Keratinocyte (primary cell): ENCODE measurements around the gene CABLES2. TPM values are rescaled to one million over a fixed set of nuclear protein-coding genes. Genes with fewer than 3 reads are reported as not detected.

Experiments used
- DNase-seq: peaks from one replicate; pipeline ENCODE4 v3.0.0-alpha.2; 2011; ENCODE audit warnings: low read depth, missing footprints, low spot score
- FAIRE-seq: peaks from 2 replicates; lab custom pipeline; 2011; peaks lifted over from hg19 to GRCh38; lab: Jason Lieb, UNC
- H2AFZ ChIP-seq: 2 replicates; pipeline ENCODE4 v1.6.0; 2012; ENCODE audit warnings: low read length, control low read depth, inconsistent platforms; ENCODE audit not compliant: control insufficient read depth
- H3K27ac ChIP-seq: 2 replicates; pipeline ENCODE4 v1.5.1; 2011; ENCODE audit warnings: low read length; ENCODE audit not compliant: control insufficient read depth, insufficient read depth
- H3K27me3 ChIP-seq: 3 replicates; pipeline ENCODE4 v1.6.0; 2011; ENCODE audit warnings: low read length; ENCODE audit not compliant: control insufficient read depth, insufficient read depth; ENCODE audit errors: extremely low read depth
- H3K36me3 ChIP-seq, 2 experiments: 2 replicates in 1 of 2; 3 replicates in 1 of 2; pipeline ENCODE4 v1.5.1; 2011; ENCODE audit warnings: low read length in 2 of 2, mild to moderate bottlenecking in 1 of 2; ENCODE audit not compliant: control insufficient read depth in 2 of 2, insufficient read depth in 2 of 2; ENCODE audit errors: extremely low read depth in 1 of 2
- H3K4me1 ChIP-seq: 3 replicates; pipeline ENCODE4 v1.5.1; 2011; ENCODE audit warnings: low read length; ENCODE audit not compliant: control insufficient read depth, insufficient read depth; ENCODE audit errors: extremely low read depth
- H3K4me2 ChIP-seq: 3 replicates; pipeline ENCODE4 v1.6.0; 2011; ENCODE audit warnings: low read depth, low read length; ENCODE audit not compliant: control insufficient read depth, insufficient read depth; ENCODE audit errors: extremely low read depth
- H3K4me3 ChIP-seq, 3 experiments: fragments of 200-600 bp in 1 of 3; sonication (generic) in 1 of 3; 2 replicates in 2 of 3; 3 replicates in 1 of 3; pipeline ENCODE4 v1.5.1; 2011 to 2016; ENCODE audit warnings: low read length in 3 of 3, mild to moderate bottlenecking in 3 of 3, control low read depth in 2 of 3, inconsistent platforms in 1 of 3, low read depth in 1 of 3, mixed read lengths in 1 of 3, mixed run types in 1 of 3, moderate library complexity in 1 of 3; ENCODE audit not compliant: control insufficient read depth in 2 of 3, insufficient read depth in 2 of 3; ENCODE audit errors: extremely low read depth in 1 of 3
- H3K79me2 ChIP-seq: 2 replicates; pipeline ENCODE4 v1.6.0; 2012; ENCODE audit warnings: low read length; ENCODE audit not compliant: control insufficient read depth, insufficient read depth
- H3K9ac ChIP-seq: 3 replicates; pipeline ENCODE4 v1.6.0; 2011; ENCODE audit warnings: low read length; ENCODE audit not compliant: control insufficient read depth, insufficient read depth; ENCODE audit errors: extremely low read depth
- H3K9me1 ChIP-seq: 3 replicates; pipeline ENCODE4 v1.6.0; 2011; ENCODE audit warnings: low read length; ENCODE audit not compliant: control insufficient read depth, insufficient read depth; ENCODE audit errors: extremely low read depth
- H3K9me3 ChIP-seq: 2 replicates; pipeline ENCODE4 v1.5.1; 2012; ENCODE audit warnings: low read depth, low read length; ENCODE audit not compliant: control insufficient read depth
- H4K20me1 ChIP-seq: 3 replicates; pipeline ENCODE4 v1.6.0; 2011; ENCODE audit warnings: low read length; ENCODE audit not compliant: control insufficient read depth, insufficient read depth; ENCODE audit errors: extremely low read depth
- EZH2 ChIP-seq: IDR thresholded peaks from one replicate; pipeline ENCODE4 v1.6.1; 2012; ENCODE audit warnings: inconsistent platforms, mild to moderate bottlenecking, low read length, moderate library complexity
- dilution Hi-C: fragments of 300-500 bp; cut with MboI; formaldehyde crosslinking; loops from one replicate; pipeline ENCODE4 v1.7.0; 2020; ENCODE audit warnings: low sequenced_read_pairs; ENCODE audit not compliant: extremely low pct_ligation_motif_present
- polyA plus RNA-seq, 5 experiments: library from polyadenylated mRNA; depleted of rRNA in 3 of 5; stranded (reverse) in 3 of 5; stranded (forward) in 1 of 5; unstranded in 1 of 5; fragments of >200 nt; gene quantifications; 1 replicate in 1 of 5; 2 replicates in 3 of 5; 3 replicates in 1 of 5; pipeline versions ENCODE4 v1.2.1 to v1.2.3, GENCODE V29; 2011 to 2012; ENCODE audit warnings: missing spikeins in 2 of 5, low read depth in 1 of 5, low replicate concordance in 1 of 5
- TF ChIP-seq, protein P1 (sequence below), 3 experiments: IDR thresholded peaks in 1 of 3; conservative IDR thresholded peaks in 1 of 3; optimal IDR thresholded peaks in 1 of 3; 2 replicates in 2 of 3; 3 replicates in 1 of 3; pipeline versions ENCODE3 to v1.5.1; 2011; ENCODE audit warnings: low read length in 3 of 3, mild to moderate bottlenecking in 3 of 3, moderate library complexity in 2 of 3, control low read depth in 1 of 3, inconsistent platforms in 1 of 3; ENCODE audit not compliant: insufficient read depth in 2 of 3; ENCODE audit errors: extremely low read depth in 1 of 3

Gene CABLES2
- polyA plus RNA-seq, 1 donor (not counting 4 experiments of a cell fraction or from before 2014, with no cell fraction given), result 2.2 TPM

DNA sequence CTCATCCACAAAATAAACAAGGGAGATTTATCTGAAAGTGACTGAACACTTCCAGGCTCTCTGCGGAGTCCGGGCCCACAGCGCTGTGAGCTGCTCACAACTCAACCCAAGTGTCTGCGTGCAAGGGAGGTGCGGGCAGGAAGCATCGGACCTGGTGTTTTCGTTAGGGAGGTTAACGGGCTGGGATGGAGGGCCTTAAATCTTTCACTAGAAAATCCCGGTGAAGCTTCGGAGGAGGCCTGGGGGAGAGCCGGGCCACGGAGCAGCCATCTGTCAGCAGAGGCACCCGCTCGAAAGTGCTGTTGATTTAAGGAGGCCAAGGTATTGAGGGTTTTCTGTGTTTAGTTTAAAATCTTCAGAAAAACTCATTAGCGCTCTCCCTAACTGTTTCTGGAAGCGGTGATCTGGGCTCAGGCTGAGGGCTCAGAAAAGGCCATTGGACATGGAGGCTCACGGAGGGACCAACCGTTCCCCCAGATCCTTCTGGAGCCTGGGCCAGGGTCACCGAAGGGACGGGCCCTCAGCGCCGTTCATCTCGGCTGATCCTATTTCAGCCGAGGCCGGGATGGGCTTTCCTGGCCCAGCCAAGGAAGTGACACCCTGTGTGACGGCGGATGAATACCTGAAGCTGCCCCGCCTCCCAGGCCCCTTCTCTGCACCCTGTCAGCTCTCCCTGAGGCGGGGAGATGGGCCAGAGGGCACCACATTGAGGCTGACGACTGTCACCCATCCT is 48.0 kb upstream of the CABLES2 start:
- H3K9me3 ChIP-seq, result no peaks in the 10 kb centered on the region
- H3K79me2 ChIP-seq, result no peaks in the 10 kb centered on the region
- TF ChIP-seq EZH2, result no peak
- TF ChIP-seq, protein P1, sequence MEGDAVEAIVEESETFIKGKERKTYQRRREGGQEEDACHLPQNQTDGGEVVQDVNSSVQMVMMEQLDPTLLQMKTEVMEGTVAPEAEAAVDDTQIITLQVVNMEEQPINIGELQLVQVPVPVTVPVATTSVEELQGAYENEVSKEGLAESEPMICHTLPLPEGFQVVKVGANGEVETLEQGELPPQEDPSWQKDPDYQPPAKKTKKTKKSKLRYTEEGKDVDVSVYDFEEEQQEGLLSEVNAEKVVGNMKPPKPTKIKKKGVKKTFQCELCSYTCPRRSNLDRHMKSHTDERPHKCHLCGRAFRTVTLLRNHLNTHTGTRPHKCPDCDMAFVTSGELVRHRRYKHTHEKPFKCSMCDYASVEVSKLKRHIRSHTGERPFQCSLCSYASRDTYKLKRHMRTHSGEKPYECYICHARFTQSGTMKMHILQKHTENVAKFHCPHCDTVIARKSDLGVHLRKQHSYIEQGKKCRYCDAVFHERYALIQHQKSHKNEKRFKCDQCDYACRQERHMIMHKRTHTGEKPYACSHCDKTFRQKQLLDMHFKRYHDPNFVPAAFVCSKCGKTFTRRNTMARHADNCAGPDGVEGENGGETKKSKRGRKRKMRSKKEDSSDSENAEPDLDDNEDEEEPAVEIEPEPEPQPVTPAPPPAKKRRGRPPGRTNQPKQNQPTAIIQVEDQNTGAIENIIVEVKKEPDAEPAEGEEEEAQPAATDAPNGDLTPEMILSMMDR (optimal IDR thresholded peaks at IDR 0.05 in 1 of 3, IDR thresholded peaks at IDR 0.05 in 1 of 3, conservative IDR thresholded peaks at IDR 0.05 in 1 of 3; ENCODE audit: extremely low read depth in 1 of 3, insufficient read depth in 2 of 3, low read length in 3 of 3), result no peak
- no peaks in the 10 kb centered on the region for H4K20me1 ChIP-seq
- no peaks in the 10 kb centered on the region for H3K9me1 ChIP-seq
- DNase-seq (no peak), FAIRE-seq (no peak)
- no peak overlapping the region for H3K4me2 ChIP-seq
- dilution Hi-C loops, result no loop called here
- H3K9ac ChIP-seq, result no peak overlapping the region
- no peak overlapping the region for H3K4me3 ChIP-seq
- H3K36me3 ChIP-seq, result no peaks in the 10 kb centered on the region
- no peak overlapping the region for H3K27ac ChIP-seq
- H3K4me1 ChIP-seq, result no peaks in the 10 kb centered on the region
- no peak overlapping the region for H2AFZ ChIP-seq
- H3K27me3 ChIP-seq, result peaks cover 11% of the 10 kb centered on the region

- Histone ChIP-seq H3K9ac (no peak overlapping the region), H3K9me3 (no peaks in the 10 kb centered on the region), H3K27ac (no peak overlapping the region), H3K4me3 (no peak overlapping the region), H3K9me1 (no peaks in the 10 kb centered on the region), H3K4me2 (no peak overlapping the region), H3K36me3 (no peaks in the 10 kb centered on the region), H3K4me1 (no peaks in the 10 kb centered on the region), H3K27me3 (peaks cover 13% of the 10 kb centered on the region), H2AFZ (no peak overlapping the region), H4K20me1 (no peaks in the 10 kb centered on the region), H3K79me2 (no peaks in the 10 kb centered on the region)
- TF ChIP-seq, protein P1 (optimal IDR thresholded peaks at IDR 0.05 in 1 of 3, IDR thresholded peaks at IDR 0.05 in 1 of 3, conservative IDR thresholded peaks at IDR 0.05 in 1 of 3; ENCODE audit: extremely low read depth in 1 of 3, insufficient read depth in 2 of 3, low read length in 3 of 3), result no peak
- no peak for TF ChIP-seq EZH2
- DNase-seq (no peak), FAIRE-seq (no peak)
- dilution Hi-C loops, result no loop called here
Observed at GRCh38 chr20:62453186-62453808, 46.2 kb upstream of the CABLES2 start.
